ENCODE measurements around the gene ALG1.
"Not testable (repeated sequence)": the region's sequence is repeated elsewhere in the genome, so short reads cannot be mapped to it uniquely, and the experiment has no call there.

Gene ALG1

GRCh38 chr16:5077304-5077703 lies 5.7 kb downstream of the ALG1 start:
- no peak for DNase-seq

GRCh38 chr16:5078626-5079025 lies 7.0 kb downstream of the ALG1 start:
- no peak for DNase-seq

- DNase-seq, result not testable (repeated sequence)
These were observed 8.8 kb downstream of the ALG1 start for GRCh38 chr16:5080461-5080860.

GRCh38 chr16:5080996-5081395 lies 9.4 kb downstream of the ALG1 start:
- DNase-seq, result not testable (repeated sequence)

- DNase-seq, result not testable (repeated sequence)
These were observed 12.0 kb downstream of the ALG1 start for GRCh38 chr16:5083646-5084045.

- DNase-seq, result not testable (repeated sequence)
These were observed 12.6 kb downstream of the ALG1 start for GRCh38 chr16:5084099-5084731.

GRCh38 chr16:5084802-5085201 lies 13.2 kb downstream of the ALG1 start:
- not testable (repeated sequence) for DNase-seq

- not testable (repeated sequence) for DNase-seq
These were observed 14.1 kb downstream of the ALG1 start for GRCh38 chr16:5085716-5086115.

GRCh38 chr16:5088086-5088790 lies 16.6 kb downstream of the ALG1 start:
- DNase-seq, result not testable (repeated sequence)

- DNase-seq, result not testable (repeated sequence)
These were observed 17.3 kb downstream of the ALG1 start for GRCh38 chr16:5088936-5089335.

GRCh38 chr16:5089911-5090555 lies 18.4 kb downstream of the ALG1 start:
- not testable (repeated sequence) for DNase-seq

- not testable (repeated sequence) for DNase-seq
These were observed 18.9 kb downstream of the ALG1 start for GRCh38 chr16:5090592-5090991.

- not testable (repeated sequence) for DNase-seq
These were observed 21.4 kb downstream of the ALG1 start for GRCh38 chr16:5093081-5093480.

GRCh38 chr16:5093746-5094145 lies 22.1 kb downstream of the ALG1 start:
- DNase-seq, result not testable (repeated sequence)

- not testable (repeated sequence) for DNase-seq
These were observed 23.6 kb downstream of the ALG1 start for GRCh38 chr16:5095145-5095830.

- not testable (repeated sequence) for DNase-seq
These were observed 24.9 kb downstream of the ALG1 start for GRCh38 chr16:5096437-5097060.

GRCh38 chr16:5097061-5097469 lies 25.4 kb downstream of the ALG1 start:
- DNase-seq, result not testable (repeated sequence)

- DNase-seq, result peak; percentile 78
These were observed 26.0 kb downstream of the ALG1 start, which contains the start of gene EEF2KMT for GRCh38 chr16:5097470-5098220. Gene EEF2KMT (minus strand): TSS chr16:5097795. CDS start chr16:5097739, 56 bp downstream.

GRCh38 chr16:5098221-5099159 lies 26.8 kb downstream of the ALG1 start:
- not testable (repeated sequence) for DNase-seq

GRCh38 chr16:5099174-5099573 lies 27.5 kb downstream of the ALG1 start:
- not testable (repeated sequence) for DNase-seq
